Measurements from ENCODE around the gene MYL9. TPM values are rescaled to one million over a fixed set of nuclear protein-coding genes. Genes with fewer than 3 reads are reported as not detected.

Gene MYL9
- polyA plus RNA-seq, 1 donor from 2014 or later = not detected

- no peak overlapping the region for H2AFZ ChIP-seq (ENCODE audit: low read depth, low read length)
- H3K36me3 ChIP-seq (ENCODE audit: insufficient read depth, low read length) = no peaks in the 10 kb centered on the region
- no peak overlapping the region for H3K4me3 ChIP-seq (ENCODE audit: low read length)
- H3K9me3 ChIP-seq (ENCODE audit: low read length) = no peaks in the 10 kb centered on the region
- H3K79me2 ChIP-seq (replicated peaks; ENCODE audit: insufficient read depth, low read length) = no peaks in the 10 kb centered on the region
- TF ChIP-seq, protein P1, sequence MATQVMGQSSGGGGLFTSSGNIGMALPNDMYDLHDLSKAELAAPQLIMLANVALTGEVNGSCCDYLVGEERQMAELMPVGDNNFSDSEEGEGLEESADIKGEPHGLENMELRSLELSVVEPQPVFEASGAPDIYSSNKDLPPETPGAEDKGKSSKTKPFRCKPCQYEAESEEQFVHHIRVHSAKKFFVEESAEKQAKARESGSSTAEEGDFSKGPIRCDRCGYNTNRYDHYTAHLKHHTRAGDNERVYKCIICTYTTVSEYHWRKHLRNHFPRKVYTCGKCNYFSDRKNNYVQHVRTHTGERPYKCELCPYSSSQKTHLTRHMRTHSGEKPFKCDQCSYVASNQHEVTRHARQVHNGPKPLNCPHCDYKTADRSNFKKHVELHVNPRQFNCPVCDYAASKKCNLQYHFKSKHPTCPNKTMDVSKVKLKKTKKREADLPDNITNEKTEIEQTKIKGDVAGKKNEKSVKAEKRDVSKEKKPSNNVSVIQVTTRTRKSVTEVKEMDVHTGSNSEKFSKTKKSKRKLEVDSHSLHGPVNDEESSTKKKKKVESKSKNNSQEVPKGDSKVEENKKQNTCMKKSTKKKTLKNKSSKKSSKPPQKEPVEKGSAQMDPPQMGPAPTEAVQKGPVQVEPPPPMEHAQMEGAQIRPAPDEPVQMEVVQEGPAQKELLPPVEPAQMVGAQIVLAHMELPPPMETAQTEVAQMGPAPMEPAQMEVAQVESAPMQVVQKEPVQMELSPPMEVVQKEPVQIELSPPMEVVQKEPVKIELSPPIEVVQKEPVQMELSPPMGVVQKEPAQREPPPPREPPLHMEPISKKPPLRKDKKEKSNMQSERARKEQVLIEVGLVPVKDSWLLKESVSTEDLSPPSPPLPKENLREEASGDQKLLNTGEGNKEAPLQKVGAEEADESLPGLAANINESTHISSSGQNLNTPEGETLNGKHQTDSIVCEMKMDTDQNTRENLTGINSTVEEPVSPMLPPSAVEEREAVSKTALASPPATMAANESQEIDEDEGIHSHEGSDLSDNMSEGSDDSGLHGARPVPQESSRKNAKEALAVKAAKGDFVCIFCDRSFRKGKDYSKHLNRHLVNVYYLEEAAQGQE (IDR thresholded peaks at IDR 0.05; ENCODE audit: borderline replicate concordance) = no peak
- TF ChIP-seq EZH2 (IDR thresholded peaks at IDR 0.05; ENCODE audit: borderline replicate concordance, insufficient read depth, low read length, poor library complexity, severe bottlenecking) (no peak), TAF1 (IDR thresholded peaks at IDR 0.05; ENCODE audit: low read depth) (no peak), RAD21 (conservative IDR thresholded peaks at IDR 0.05) (no peak)
- no peaks in the 10 kb centered on the region for H3F3A ChIP-seq (ENCODE audit: insufficient read depth, low read length, poor library complexity, severe bottlenecking)
- no peaks in the 10 kb centered on the region for H3K27me3 ChIP-seq (ENCODE audit: insufficient read depth, low read depth, low read length)
- no peaks in the 10 kb centered on the region for H3K9me2 ChIP-seq (ENCODE audit: insufficient read depth, low read length)
- H3K27ac ChIP-seq (ENCODE audit: low read length) = no peak overlapping the region
- H4K20me1 ChIP-seq (ENCODE audit: insufficient read depth) = no peaks in the 10 kb centered on the region
- no peak overlapping the region for H3K9ac ChIP-seq (ENCODE audit: low read length)
- H3K4me2 ChIP-seq (ENCODE audit: low read length) = no peak overlapping the region
Measured at GRCh38 chr20:36582322-36582721, 41.0 kb downstream of the MYL9 start.

DNA sequence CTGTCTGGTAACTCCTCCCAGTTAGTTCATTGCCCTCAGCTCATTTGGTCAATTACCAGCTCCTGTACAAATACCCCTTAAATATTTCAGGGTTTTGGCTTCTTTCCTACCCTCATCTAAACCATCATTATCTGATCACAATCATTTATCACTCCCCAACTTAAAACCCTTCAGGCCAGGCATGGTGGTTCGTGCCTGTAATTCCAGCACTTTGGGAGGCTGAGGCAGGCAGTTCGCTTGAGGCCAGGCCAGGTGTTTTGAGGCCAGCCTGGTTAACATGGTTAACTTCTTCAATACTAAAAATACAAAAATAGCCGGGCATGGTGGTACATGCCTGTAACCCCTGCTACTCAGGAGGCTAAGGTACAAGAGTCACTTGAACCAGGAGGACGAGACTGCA, 41.5 kb downstream of the MYL9 start:
- Histone ChIP-seq H3K79me2 (replicated peaks; ENCODE audit: insufficient read depth, low read length) (no peaks in the 10 kb centered on the region), H4K20me1 (ENCODE audit: insufficient read depth) (no peaks in the 10 kb centered on the region), H3K4me2 (ENCODE audit: low read length) (no peak overlapping the region), H3K9me2 (ENCODE audit: insufficient read depth, low read length) (no peaks in the 10 kb centered on the region), H3F3A (ENCODE audit: insufficient read depth, low read length, poor library complexity, severe bottlenecking) (no peaks in the 10 kb centered on the region), H2AFZ (ENCODE audit: low read depth, low read length) (no peak overlapping the region), H3K36me3 (ENCODE audit: insufficient read depth, low read length) (no peaks in the 10 kb centered on the region), H3K9ac (ENCODE audit: low read length) (no peak overlapping the region), H3K27me3 (ENCODE audit: insufficient read depth, low read depth, low read length) (no peaks in the 10 kb centered on the region), H3K27ac (ENCODE audit: low read length) (no peak overlapping the region), H3K4me3 (ENCODE audit: low read length) (no peak overlapping the region), H3K9me3 (ENCODE audit: low read length) (no peaks in the 10 kb centered on the region)
- TF ChIP-seq, protein P1 (IDR thresholded peaks at IDR 0.05; ENCODE audit: borderline replicate concordance) = no peak
- TF ChIP-seq CTCF (IDR thresholded peaks at IDR 0.05; ENCODE audit: poor library complexity, severe bottlenecking) (no peak), EP300 (conservative IDR thresholded peaks at IDR 0.05; ENCODE audit: poor library complexity, severe bottlenecking) (no peak), RAD21 (conservative IDR thresholded peaks at IDR 0.05) (no peak), SMC3 (conservative IDR thresholded peaks at IDR 0.05; ENCODE audit: poor library complexity) (no peak), TAF1 (IDR thresholded peaks at IDR 0.05; ENCODE audit: low read depth) (no peak), MXI1 (conservative IDR thresholded peaks at IDR 0.05; ENCODE audit: poor library complexity, severe bottlenecking) (no peak), POLR2AphosphoS5 (IDR thresholded peaks at IDR 0.05) (no peak), EZH2 (IDR thresholded peaks at IDR 0.05; ENCODE audit: borderline replicate concordance, insufficient read depth, low read length, poor library complexity, severe bottlenecking) (no peak)
